Epithelial cell of esophagus (primary cell): ENCODE results near the gene KRTAP19-1.
A peak's percentile ranks its signal among the peaks of the same experiment; 100 is the strongest.

Source experiments
- DNase-seq: peaks from one replicate; pipeline ENCODE4 v3.0.0; 2010; ENCODE audit warnings: low read depth
- H3K4me3 ChIP-seq: 2 replicates; pipeline ENCODE4 v1.5.1; 2011; ENCODE audit warnings: mild to moderate bottlenecking, low read length, control low read depth
- CTCF ChIP-seq: IDR thresholded peaks from 2 replicates; pipeline ENCODE4 v1.5.1; 2011; ENCODE audit warnings: low read depth, mild to moderate bottlenecking, low read length, control low read depth, inconsistent platforms; ENCODE audit not compliant: insufficient read depth; ENCODE audit errors: missing control alignments

Gene KRTAP19-1

GRCh38 chr21:30487336-30487735, 7.2 kb upstream of the KRTAP19-1 start, which contains the start of gene KRTAP19-2:
Gene KRTAP19-2, minus strand, starts transcription at chr21:30487436. Its CDS starts 88 bp downstream, at chr21:30487348.
- DNase-seq = no peak
- no peak within 1 kb of the TSS for H3K4me3 ChIP-seq
- no peak for TF ChIP-seq CTCF

GRCh38 chr21:30486180-30486579, 6.0 kb upstream of the KRTAP19-1 start:
- no peak for TF ChIP-seq CTCF
- no peak overlapping the region for H3K4me3 ChIP-seq
- no peak for DNase-seq

- peak; percentile 85 for DNase-seq
- H3K4me3 ChIP-seq = no peak overlapping the region
- TF ChIP-seq CTCF = no peak
Measured at GRCh38 chr21:30482130-30482529, 2.0 kb upstream of the KRTAP19-1 start.

GRCh38 chr21:30479259-30479658, 908 bp downstream of the KRTAP19-1 start:
- no peak for DNase-seq
- H3K4me3 ChIP-seq = no peak overlapping the region
- TF ChIP-seq CTCF = no peak

GRCh38 chr21:30478004-30478403, 2.2 kb downstream of the KRTAP19-1 start:
- no peak for TF ChIP-seq CTCF
- peak; percentile 79 for DNase-seq

GRCh38 chr21:30468900-30469714, 11.1 kb downstream of the KRTAP19-1 start:
- H3K4me3 ChIP-seq = no peak overlapping the region
- DNase-seq = no peak
- no peak for TF ChIP-seq CTCF

More at GRCh38 chr21:30478004-30478403, 2.2 kb downstream of the KRTAP19-1 start:
- no peak overlapping the region for H3K4me3 ChIP-seq

GRCh38 chr21:30463713-30464112, 16.5 kb downstream of the KRTAP19-1 start:
- peak; percentile 30 for DNase-seq

More at GRCh38 chr21:30463713-30464112, 16.5 kb downstream of the KRTAP19-1 start:
- H3K4me3 ChIP-seq = no peak overlapping the region
- TF ChIP-seq CTCF = peak; percentile 73
